GM23338 (cell line): ENCODE results near the gene ARHGAP42. TPM values are rescaled to one million over a fixed set of nuclear protein-coding genes. Genes with fewer than 3 reads are reported as not detected.

Source experiments
- ATAC-seq: fragments of 200-7000 bp; cut with Tn5 transposase; 3 replicates; pipeline ENCODE4 v1.9.1; 2020
- DNase-seq: peaks from one replicate; pipeline ENCODE4 v3.0.0-alpha.2; 2015; ENCODE audit warnings: low spot score
- H2AFZ ChIP-seq: fragments of 200-600 bp; sonication (generic); 2 replicates; pipeline ENCODE4 v1.8.0; 2016; ENCODE audit warnings: antibody characterized with exemption, mild to moderate bottlenecking, moderate library complexity
- H3F3A ChIP-seq: fragments of 200-600 bp; sonication (generic); replicated peaks from 2 replicates; pipeline ENCODE4 v1.8.0; 2017; ENCODE audit warnings: antibody characterized with exemption, mixed run types, low read depth
- H3K27ac ChIP-seq: fragments of 200-600 bp; sonication (generic); 2 replicates; pipeline ENCODE4 v1.6.1; 2016; ENCODE audit warnings: low read depth
- H3K27me3 ChIP-seq: fragments of 200-600 bp; sonication (generic); 2 replicates; pipeline ENCODE4 v1.8.0; 2016; ENCODE audit warnings: mild to moderate bottlenecking, mixed run types, moderate library complexity; ENCODE audit not compliant: insufficient read depth
- H3K36me3 ChIP-seq: fragments of 200-600 bp; sonication (generic); 2 replicates; pipeline ENCODE4 v1.8.0; 2016; ENCODE audit warnings: mild to moderate bottlenecking; ENCODE audit not compliant: insufficient read depth
- H3K4me1 ChIP-seq: fragments of 200-600 bp; sonication (generic); 2 replicates; pipeline ENCODE4 v1.8.0; 2016; ENCODE audit warnings: mild to moderate bottlenecking, moderate library complexity; ENCODE audit not compliant: insufficient read depth
- H3K4me2 ChIP-seq: fragments of 200-600 bp; sonication (generic); 2 replicates; pipeline ENCODE4 v1.7.1; 2017; ENCODE audit warnings: mixed run types
- H3K4me3 ChIP-seq: fragments of 200-600 bp; sonication (generic); 2 replicates; pipeline ENCODE4 v1.6.1; 2016; ENCODE audit warnings: mixed run types
- H3K79me2 ChIP-seq: fragments of 200-600 bp; sonication (generic); replicated peaks from 2 replicates; pipeline ENCODE4 v1.8.0; 2017; ENCODE audit warnings: mild to moderate bottlenecking; ENCODE audit not compliant: insufficient read depth
- H3K9me2 ChIP-seq: fragments of 200-600 bp; sonication (generic); 2 replicates; pipeline ENCODE4 v1.8.0; 2017; ENCODE audit not compliant: insufficient read depth
- H4K20me1 ChIP-seq: fragments of 200-600 bp; sonication (generic); replicated peaks from 2 replicates; pipeline ENCODE4 v1.8.0; 2017; ENCODE audit warnings: mild to moderate bottlenecking; ENCODE audit not compliant: insufficient read depth
- H3K27ac Mint-ChIP-seq: 2 replicates; pipeline ENCODE4 v1.8.0; 2020; ENCODE audit warnings: inconsistent platforms, mild to moderate bottlenecking, moderate library complexity, mixed read lengths
- H3K27me3 Mint-ChIP-seq: 3 replicates; pipeline ENCODE4 v1.8.0; 2022; ENCODE audit warnings: low read depth, mild to moderate bottlenecking, moderate library complexity, mixed read lengths, inconsistent platforms; ENCODE audit not compliant: insufficient read depth, poor library complexity
- H3K36me3 Mint-ChIP-seq: 3 replicates; pipeline ENCODE4 v1.8.0; 2021; ENCODE audit warnings: low read depth, mild to moderate bottlenecking, inconsistent platforms, moderate library complexity, mixed read lengths
- H3K4me1 Mint-ChIP-seq: 3 replicates; pipeline ENCODE4 v1.8.0; 2020; ENCODE audit warnings: mild to moderate bottlenecking, inconsistent platforms, mixed read lengths
- H3K4me3 Mint-ChIP-seq: 3 replicates; pipeline ENCODE4 v1.8.0; 2021; ENCODE audit warnings: moderate library complexity, mild to moderate bottlenecking, inconsistent platforms, mixed read lengths
- H3K9me3 Mint-ChIP-seq: 3 replicates; pipeline ENCODE4 v1.8.0; 2020; ENCODE audit warnings: moderate library complexity, mild to moderate bottlenecking, inconsistent platforms, mixed read lengths
- CREB1 ChIP-seq: fragments of 250-450 bp; sonication (Bioruptor Pico); IDR thresholded peaks from 2 replicates; pipeline ENCODE4 v1.5.0; 2020; ENCODE audit warnings: low read depth, mild to moderate bottlenecking, moderate library complexity
- ETS1 ChIP-seq: IDR thresholded peaks from 2 replicates; pipeline ENCODE4 v1.6.1; 2016; ENCODE audit warnings: antibody characterized with exemption
- EZH2 ChIP-seq: fragments of 200-600 bp; sonication (generic); IDR thresholded peaks from one replicate; pipeline ENCODE4 v1.8.0; 2017; ENCODE audit warnings: antibody characterized with exemption, mild to moderate bottlenecking, low read depth; ENCODE audit not compliant: unreplicated experiment
- EZH2phosphoT487 ChIP-seq: fragments of 200-600 bp; sonication (generic); IDR thresholded peaks from one replicate; pipeline ENCODE4 v1.8.1; 2018; ENCODE audit warnings: antibody characterized with exemption; ENCODE audit not compliant: unreplicated experiment
- JUNB ChIP-seq: IDR thresholded peaks from one replicate; pipeline ENCODE4 v1.6.1; 2016; ENCODE audit warnings: antibody characterized with exemption; ENCODE audit not compliant: unreplicated experiment
- NANOG ChIP-seq: IDR thresholded peaks from 2 replicates; pipeline ENCODE4 v1.6.1; 2016; ENCODE audit warnings: antibody characterized with exemption, borderline replicate concordance
- POLR2AphosphoS5 ChIP-seq: IDR thresholded peaks from 2 replicates; pipeline ENCODE4 v1.6.1; 2016; ENCODE audit warnings: antibody characterized with exemption, low read depth
- STAT1 ChIP-seq: IDR thresholded peaks from one replicate; pipeline ENCODE4 v1.6.1; 2016; ENCODE audit warnings: antibody characterized with exemption; ENCODE audit not compliant: unreplicated experiment
- polyA plus RNA-seq: library from polyadenylated mRNA; unstranded; fragments of >200 nt; fragmentation: Nextera tagmentation; extraction: Ambion mirVana; gene quantifications from 2 replicates; pipeline ENCODE4 v1.2.1, GENCODE V29; 2016
- total RNA-seq: library from RNA; depleted of rRNA; stranded (reverse); fragments of >200 nt; shearing (Covaris generic); gene quantifications from 2 replicates; pipeline ENCODE4 v1.2.3, GENCODE V29; 2014
- TF ChIP-seq, protein P1 (sequence below), 2 experiments: fragments of 200-600 bp in 1 of 2; sonication (generic) in 1 of 2; conservative IDR thresholded peaks; 2 replicates each; pipeline versions ENCODE4 v1.5.1 to v1.6.1; 2016 to 2017; ENCODE audit warnings: antibody characterized with exemption in 2 of 2, low read depth in 2 of 2, mild to moderate bottlenecking in 2 of 2, moderate library complexity in 1 of 2

Gene ARHGAP42
- total and polyA plus RNA-seq, 2 experiments from 2014 or later, result 23.7 to 35.7 TPM

GRCh38 chr11:100918551-100919500, 231.7 kb downstream of the ARHGAP42 start:
- Mint-ChIP-seq H3K4me3 (no peak overlapping the region), H3K27ac (no peak overlapping the region), H3K4me1 (peaks cover 16% of the 10 kb centered on the region), H3K36me3 (no peaks in the 10 kb centered on the region), H3K9me3 (no peaks in the 10 kb centered on the region), H3K27me3 (no peaks in the 10 kb centered on the region)
- H3K27me3 ChIP-seq, result no peaks in the 10 kb centered on the region
- no peaks in the 10 kb centered on the region for H3K36me3 ChIP-seq
- DNase-seq (no peak), ATAC-seq (no peak)
- H4K20me1 ChIP-seq, result no peaks in the 10 kb centered on the region
- no peak overlapping the region for H2AFZ ChIP-seq
- no peak overlapping the region for H3K4me3 ChIP-seq
- no peak overlapping the region for H3K27ac ChIP-seq
- H3K9me2 ChIP-seq, result no peaks in the 10 kb centered on the region
- no peak overlapping the region for H3K4me2 ChIP-seq
- TF ChIP-seq NANOG, result no peak
- TF ChIP-seq, protein P1, sequence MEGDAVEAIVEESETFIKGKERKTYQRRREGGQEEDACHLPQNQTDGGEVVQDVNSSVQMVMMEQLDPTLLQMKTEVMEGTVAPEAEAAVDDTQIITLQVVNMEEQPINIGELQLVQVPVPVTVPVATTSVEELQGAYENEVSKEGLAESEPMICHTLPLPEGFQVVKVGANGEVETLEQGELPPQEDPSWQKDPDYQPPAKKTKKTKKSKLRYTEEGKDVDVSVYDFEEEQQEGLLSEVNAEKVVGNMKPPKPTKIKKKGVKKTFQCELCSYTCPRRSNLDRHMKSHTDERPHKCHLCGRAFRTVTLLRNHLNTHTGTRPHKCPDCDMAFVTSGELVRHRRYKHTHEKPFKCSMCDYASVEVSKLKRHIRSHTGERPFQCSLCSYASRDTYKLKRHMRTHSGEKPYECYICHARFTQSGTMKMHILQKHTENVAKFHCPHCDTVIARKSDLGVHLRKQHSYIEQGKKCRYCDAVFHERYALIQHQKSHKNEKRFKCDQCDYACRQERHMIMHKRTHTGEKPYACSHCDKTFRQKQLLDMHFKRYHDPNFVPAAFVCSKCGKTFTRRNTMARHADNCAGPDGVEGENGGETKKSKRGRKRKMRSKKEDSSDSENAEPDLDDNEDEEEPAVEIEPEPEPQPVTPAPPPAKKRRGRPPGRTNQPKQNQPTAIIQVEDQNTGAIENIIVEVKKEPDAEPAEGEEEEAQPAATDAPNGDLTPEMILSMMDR (conservative IDR thresholded peaks at IDR 0.05; ENCODE audit: low read depth in 2 of 2), result no peak
- TF ChIP-seq ETS1, result no peak
- no peak for TF ChIP-seq JUNB
- no peaks in the 10 kb centered on the region for H3K79me2 ChIP-seq
- no peaks in the 10 kb centered on the region for H3F3A ChIP-seq
- no peaks in the 10 kb centered on the region for H3K4me1 ChIP-seq

GRCh38 chr11:100920593-100920992, 233.5 kb downstream of the ARHGAP42 start:
- peak overlapping the region; percentile 70 for H3K27ac Mint-ChIP-seq
- H3K36me3 Mint-ChIP-seq, result no peaks in the 10 kb centered on the region
- H3K4me3 Mint-ChIP-seq, result no peak overlapping the region
- Histone ChIP-seq H3K27ac (no peak overlapping the region), H3K4me1 (no peaks in the 10 kb centered on the region), H3K27me3 (no peaks in the 10 kb centered on the region), H3K36me3 (no peaks in the 10 kb centered on the region), H3K9me2 (no peaks in the 10 kb centered on the region), H2AFZ (no peak overlapping the region), H3K79me2 (no peaks in the 10 kb centered on the region), H3K4me2 (no peak overlapping the region), H3K4me3 (no peak overlapping the region), H4K20me1 (no peaks in the 10 kb centered on the region), H3F3A (no peaks in the 10 kb centered on the region)
- ATAC-seq (no peak), DNase-seq (no peak)
- no peaks in the 10 kb centered on the region for H3K27me3 Mint-ChIP-seq
- no peaks in the 10 kb centered on the region for H3K9me3 Mint-ChIP-seq
- peaks cover 10% of the 10 kb centered on the region; the same call in 2 of the 3 replicates for H3K4me1 Mint-ChIP-seq
- TF ChIP-seq EZH2phosphoT487, result no peak
- TF ChIP-seq NANOG, result no peak
- no peak for TF ChIP-seq JUNB
- TF ChIP-seq EZH2, result no peak
- TF ChIP-seq CREB1 (CRISPR knock-in tag), result no peak
- TF ChIP-seq, protein P1 (conservative IDR thresholded peaks at IDR 0.05; ENCODE audit: low read depth in 2 of 2), result no peak
- TF ChIP-seq POLR2AphosphoS5, result no peak
- no peak for TF ChIP-seq ETS1
- TF ChIP-seq STAT1, result no peak
